NCI-H146 (cell line): ENCODE data around the gene C1QTNF9B.
"Not testable (repeated sequence)": the region's sequence is repeated elsewhere in the genome, so short reads cannot be mapped to it uniquely, and the experiment has no call there.

Experiments
- DNase-seq: peaks from one replicate; lab custom pipeline; 2025; lab: John Stamatoyannopoulos, UW

Gene C1QTNF9B

GRCh38 chr13:23893791-23894190 lies 3.5 kb downstream of the C1QTNF9B start:
- not testable (repeated sequence) for DNase-seq

GRCh38 chr13:23889615-23890607 lies 7.4 kb downstream of the C1QTNF9B start:
- no peak for DNase-seq

- peak; percentile 91 for DNase-seq
These were observed 8.4 kb downstream of the C1QTNF9B start, which contains the start of gene MIPEP for GRCh38 chr13:23888658-23889614. Gene MIPEP (minus strand): TSS chr13:23889400. CDS start chr13:23889320, 80 bp downstream.

GRCh38 chr13:23884361-23884760 lies 12.9 kb downstream of the C1QTNF9B start:
- not testable (repeated sequence) for DNase-seq

- DNase-seq: no peak
These were observed 14.0 kb downstream of the C1QTNF9B start for GRCh38 chr13:23883255-23883654.

GRCh38 chr13:23881402-23881800 lies 15.9 kb downstream of the C1QTNF9B start:
- DNase-seq: not testable (repeated sequence)

GRCh38 chr13:23880493-23881401 lies 16.6 kb downstream of the C1QTNF9B start:
- DNase-seq: not testable (repeated sequence)

- DNase-seq: no peak
These were observed 20.0 kb downstream of the C1QTNF9B start for GRCh38 chr13:23877286-23877685.

- DNase-seq: no peak
These were observed 21.0 kb downstream of the C1QTNF9B start for GRCh38 chr13:23876265-23876664.

- DNase-seq: peak; percentile 5
These were observed 25.6 kb downstream of the C1QTNF9B start for GRCh38 chr13:23871616-23872220.

- DNase-seq: no peak
These were observed 26.8 kb downstream of the C1QTNF9B start for GRCh38 chr13:23870356-23871140.

- DNase-seq: no peak
These were observed 28.8 kb downstream of the C1QTNF9B start for GRCh38 chr13:23868521-23868920.

GRCh38 chr13:23867027-23867491 lies 30.2 kb downstream of the C1QTNF9B start:
- no peak for DNase-seq

- no peak for DNase-seq
These were observed 30.8 kb downstream of the C1QTNF9B start for GRCh38 chr13:23866420-23867026.

GRCh38 chr13:23865906-23866305 lies 31.4 kb downstream of the C1QTNF9B start:
- no peak for DNase-seq

GRCh38 chr13:23865026-23865425 lies 32.3 kb downstream of the C1QTNF9B start:
- DNase-seq: no peak

- DNase-seq: no peak
These were observed 36.0 kb downstream of the C1QTNF9B start for GRCh38 chr13:23861310-23861709.

GRCh38 chr13:23859904-23860303 lies 37.4 kb downstream of the C1QTNF9B start:
- DNase-seq: no peak

GRCh38 chr13:23859455-23859854 lies 37.8 kb downstream of the C1QTNF9B start:
- no peak for DNase-seq
